HEK293 (cell line): ENCODE data around the gene FHAD1.

Source experiments
- CTCF ChIA-PET: fragments of 350-600 bp; formaldehyde crosslinking; extraction: SDS; loops from one replicate; lab custom pipeline; 2021; ENCODE audit warnings: antibody characterized with exemption; lab: Yijun Ruan, JAX
- POLR2A ChIA-PET: fragments of 300-600 bp; formaldehyde crosslinking; extraction: SDS; loops from one replicate; lab custom pipeline; 2020; ENCODE audit warnings: antibody characterized with exemption, inconsistent platforms; lab: Yijun Ruan, JAX
- H3K27ac ChIP-seq: fragments of 200-500 bp; sonication (Bioruptor generic); 2 replicates; pipeline ENCODE4 v1.5.1; 2014; ENCODE audit warnings: low read depth, low read length, control low read depth, inconsistent platforms; ENCODE audit errors: extremely low read depth
- H3K36me3 ChIP-seq, 2 experiments: fragments of 200-500 bp in 1 of 2; sonication (Bioruptor generic) in 1 of 2; 1 replicate in 1 of 2; 2 replicates in 1 of 2; pipeline ENCODE4 v1.5.1; 2014 to 2017; ENCODE audit warnings: inconsistent platforms in 2 of 2, low read length in 2 of 2; ENCODE audit not compliant: control insufficient read depth in 2 of 2, insufficient read depth in 1 of 2
- H3K4me1 ChIP-seq: fragments of 200-500 bp; sonication (Bioruptor generic); 2 replicates; pipeline ENCODE4 v1.5.1; 2014; ENCODE audit warnings: mild to moderate bottlenecking, low read length, inconsistent platforms; ENCODE audit not compliant: control insufficient read depth, insufficient read depth
- H3K4me3 ChIP-seq: 2 replicates; pipeline ENCODE4 v1.5.1; 2011; ENCODE audit warnings: low read depth, mild to moderate bottlenecking, control low read depth, low read length, moderate library complexity
- H3K9me3 ChIP-seq: fragments of 200-500 bp; sonication (Bioruptor generic); 2 replicates; pipeline ENCODE4 v1.5.1; 2014; ENCODE audit warnings: low read depth, low read length, inconsistent platforms; ENCODE audit not compliant: control insufficient read depth, insufficient read depth
- HOXD13 ChIP-seq: sonication (generic); formaldehyde crosslinking; IDR thresholded peaks from 2 replicates; pipeline ENCODE4 v1.8.0; 2022; ENCODE audit warnings: missing genetic modification reagents, borderline replicate concordance
- KLF8 ChIP-seq: fragments of 450-650 bp; formaldehyde crosslinking; IDR thresholded peaks from 2 replicates; pipeline ENCODE4 v1.5.1; 2016; ENCODE audit warnings: missing biosample characterization, missing genetic modification characterization
- KLF9 ChIP-seq: fragments of 450-650 bp; formaldehyde crosslinking; IDR thresholded peaks from 2 replicates; pipeline ENCODE4 v1.5.1; 2016; ENCODE audit warnings: missing biosample characterization, missing genetic modification characterization, low read depth
- MEIS1 ChIP-seq: sonication (generic); formaldehyde crosslinking; IDR thresholded peaks from 2 replicates; pipeline ENCODE4 v1.8.1; 2022; ENCODE audit warnings: missing genetic modification reagents, mild to moderate bottlenecking, borderline replicate concordance
- SETDB1 ChIP-seq: IDR thresholded peaks from one replicate; pipeline ENCODE4 v1.6.1; 2017; ENCODE audit warnings: mild to moderate bottlenecking, low read length, moderate library complexity, mixed read lengths; ENCODE audit not compliant: insufficient read length
- ZBTB8A ChIP-seq: fragments of 450-650 bp; formaldehyde crosslinking; IDR thresholded peaks from 2 replicates; pipeline ENCODE4 v1.5.1; 2016; ENCODE audit warnings: missing biosample characterization, missing genetic modification characterization
- ZNF423 ChIP-seq: fragments of 450-650 bp; formaldehyde crosslinking; IDR thresholded peaks from 2 replicates; pipeline ENCODE4 v1.5.1; 2016; ENCODE audit warnings: missing biosample characterization, missing genetic modification characterization
- ZNF473 ChIP-seq: fragments of 450-650 bp; formaldehyde crosslinking; IDR thresholded peaks from 2 replicates; pipeline ENCODE4 v1.5.1; 2017; ENCODE audit warnings: missing biosample characterization, missing genetic modification characterization
- ZNF521 ChIP-seq: fragments of 450-650 bp; formaldehyde crosslinking; IDR thresholded peaks from 2 replicates; pipeline ENCODE4 v1.5.1; 2017; ENCODE audit warnings: missing biosample characterization, mild to moderate bottlenecking, missing genetic modification characterization
- ZNF610 ChIP-seq: fragments of 450-650 bp; formaldehyde crosslinking; IDR thresholded peaks from 2 replicates; pipeline ENCODE4 v1.5.1; 2016; ENCODE audit warnings: missing biosample characterization, missing genetic modification characterization, borderline replicate concordance
- ZNF629 ChIP-seq: fragments of 450-650 bp; formaldehyde crosslinking; IDR thresholded peaks from 2 replicates; pipeline ENCODE4 v1.5.1; 2017; ENCODE audit warnings: missing biosample characterization, missing genetic modification characterization
- ZNF701 ChIP-seq: fragments of 450-650 bp; formaldehyde crosslinking; IDR thresholded peaks from 2 replicates; pipeline ENCODE4 v1.5.1; 2016; ENCODE audit warnings: missing biosample characterization, missing genetic modification characterization
- ZNF792 ChIP-seq: fragments of 450-650 bp; formaldehyde crosslinking; IDR thresholded peaks from 2 replicates; pipeline ENCODE4 v1.5.1; 2016; ENCODE audit warnings: missing biosample characterization, missing genetic modification characterization
- ZNF843 ChIP-seq: fragments of 450-650 bp; formaldehyde crosslinking; IDR thresholded peaks from 2 replicates; pipeline ENCODE4 v1.5.1; 2016; ENCODE audit warnings: missing biosample characterization, missing genetic modification characterization
- TF ChIP-seq, protein P1 (sequence below): fragments of 450-650 bp; formaldehyde crosslinking; IDR thresholded peaks from 2 replicates; pipeline ENCODE4 v1.5.1; 2016; ENCODE audit warnings: missing biosample characterization, missing genetic modification characterization
- TF ChIP-seq, protein P2 (sequence below): fragments of 450-650 bp; formaldehyde crosslinking; IDR thresholded peaks from 2 replicates; pipeline ENCODE4 v1.5.1; 2016; ENCODE audit warnings: missing biosample characterization, missing genetic modification characterization
- TF ChIP-seq, protein P3 (sequence below): fragments of 450-650 bp; IDR thresholded peaks from 2 replicates; pipeline ENCODE4 v1.5.1; 2018; ENCODE audit warnings: missing biosample characterization, mild to moderate bottlenecking, missing genetic modification characterization
- TF ChIP-seq, protein P4 (sequence below): fragments of 450-650 bp; formaldehyde crosslinking; IDR thresholded peaks from 2 replicates; pipeline ENCODE4 v1.5.1; 2016; ENCODE audit warnings: missing biosample characterization, missing genetic modification characterization

FHAD1 gene

DNA sequence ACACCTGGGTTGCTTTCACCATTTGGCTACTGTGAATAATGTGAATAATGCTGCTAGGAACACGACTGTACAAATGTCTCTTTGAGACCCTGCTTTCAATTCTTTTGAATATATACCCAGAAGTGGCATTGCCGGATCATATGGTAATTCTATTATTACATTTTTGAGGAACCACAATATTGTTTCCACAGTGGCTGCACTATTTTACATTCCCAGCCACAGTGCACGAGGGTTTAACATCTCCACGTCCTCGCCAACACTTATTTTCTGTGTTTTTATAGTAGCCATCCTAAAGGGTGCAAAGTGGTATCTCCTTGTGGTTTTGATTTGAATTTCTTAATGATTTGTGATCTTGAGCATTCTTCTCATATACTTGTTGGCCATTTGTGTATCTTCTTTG, 15.7 kb downstream of the FHAD1 start (continued):
- TF ChIP-seq HOXD13 (CRISPR knock-in tag) (no peak), ZNF701 (tag by site-specific recombination) (no peak), ZNF629 (tag by site-specific recombination) (no peak), ZNF610 (tag by site-specific recombination) (no peak)
- TF ChIP-seq, protein P1, sequence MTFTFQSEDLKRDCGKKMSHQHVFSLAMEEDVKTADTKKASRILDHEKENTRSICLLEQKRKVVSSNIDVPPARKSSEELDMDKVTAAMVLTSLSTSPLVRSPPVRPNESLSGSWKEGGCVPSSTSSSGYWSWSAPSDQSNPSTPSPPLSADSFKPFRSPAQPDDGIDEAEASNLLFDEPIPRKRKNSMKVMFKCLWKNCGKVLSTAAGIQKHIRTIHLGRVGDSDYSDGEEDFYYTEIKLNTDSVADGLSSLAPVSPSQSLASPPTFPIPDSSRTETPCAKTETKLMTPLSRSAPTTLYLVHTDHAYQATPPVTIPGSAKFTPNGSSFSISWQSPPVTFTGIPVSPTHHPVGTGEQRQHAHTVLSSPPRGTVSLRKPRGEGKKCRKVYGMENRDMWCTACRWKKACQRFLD (tag by site-specific recombination) = no peak
- TF ChIP-seq, protein P2, sequence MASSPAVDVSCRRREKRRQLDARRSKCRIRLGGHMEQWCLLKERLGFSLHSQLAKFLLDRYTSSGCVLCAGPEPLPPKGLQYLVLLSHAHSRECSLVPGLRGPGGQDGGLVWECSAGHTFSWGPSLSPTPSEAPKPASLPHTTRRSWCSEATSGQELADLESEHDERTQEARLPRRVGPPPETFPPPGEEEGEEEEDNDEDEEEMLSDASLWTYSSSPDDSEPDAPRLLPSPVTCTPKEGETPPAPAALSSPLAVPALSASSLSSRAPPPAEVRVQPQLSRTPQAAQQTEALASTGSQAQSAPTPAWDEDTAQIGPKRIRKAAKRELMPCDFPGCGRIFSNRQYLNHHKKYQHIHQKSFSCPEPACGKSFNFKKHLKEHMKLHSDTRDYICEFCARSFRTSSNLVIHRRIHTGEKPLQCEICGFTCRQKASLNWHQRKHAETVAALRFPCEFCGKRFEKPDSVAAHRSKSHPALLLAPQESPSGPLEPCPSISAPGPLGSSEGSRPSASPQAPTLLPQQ (tag by site-specific recombination) = no peak

DNA sequence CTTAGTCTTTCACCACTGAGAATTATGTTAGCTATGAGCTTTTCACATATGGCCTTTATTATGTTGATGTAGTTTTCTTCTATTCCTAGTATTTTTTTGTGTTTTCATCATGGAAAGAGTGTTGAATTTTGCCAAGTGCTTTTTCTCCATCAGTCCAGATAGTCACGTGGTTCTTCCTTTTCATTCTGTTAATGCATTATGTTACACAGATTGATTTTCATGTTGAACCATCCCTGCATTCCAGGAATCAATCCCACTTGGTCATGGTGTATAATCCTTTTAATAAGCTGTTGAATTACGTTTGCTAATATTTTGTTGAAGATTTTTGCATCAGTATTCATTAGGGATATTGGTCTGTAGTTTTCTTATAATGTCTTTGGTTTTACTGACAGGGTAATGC, 17.7 kb downstream of the FHAD1 start:
- ChIA-PET POLR2A (no interaction called here), CTCF (interaction anchor here (0.5 to 1.2 kb wide), 6 partner anchors 10 to 1438 kb away, joined by 3 to 4 read pairs (median 3); no protein-coding TSS in a partner anchor)
- Histone ChIP-seq H3K36me3 (no peaks in the 10 kb centered on the region), H3K9me3 (no peaks in the 10 kb centered on the region; the same call in 1 of the 2 replicates), H3K4me1 (no peaks in the 10 kb centered on the region), H3K4me3 (no peak overlapping the region), H3K27ac (no peak overlapping the region)
- no peak for TF ChIP-seq ZBTB8A (tag by site-specific recombination)
- TF ChIP-seq SETDB1 = peak; percentile 53

DNA sequence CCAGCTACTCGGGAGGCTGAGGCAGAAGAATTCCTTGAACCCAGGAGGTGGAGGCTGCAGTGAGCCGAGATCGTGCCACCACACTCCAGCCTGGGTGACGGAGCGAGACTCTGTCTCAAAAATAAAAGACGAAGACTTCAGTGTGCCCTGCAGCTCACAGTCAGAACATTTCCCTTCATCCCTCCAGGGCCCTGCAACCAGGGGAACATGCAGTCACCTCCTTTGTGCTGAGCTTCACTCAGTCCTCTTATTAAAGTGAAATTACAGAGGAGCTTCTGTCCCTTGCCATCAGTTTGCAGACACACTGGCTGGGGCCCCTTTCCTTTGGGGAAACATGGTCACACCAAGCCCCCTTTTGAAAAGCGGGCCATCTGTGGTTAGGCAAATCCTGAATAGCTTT, 24.2 kb downstream of the FHAD1 start:
- H3K4me3 ChIP-seq = no peak overlapping the region
- CTCF ChIA-PET = interaction anchor here (0.7 to 5.2 kb wide), 11 partner anchors 10 to 231 kb away, joined by 3 to 73 read pairs (median 7); partner anchors contain the start of gene TMEM51
- H3K36me3 ChIP-seq = no peaks in the 10 kb centered on the region
- H3K9me3 ChIP-seq = no peaks in the 10 kb centered on the region
- no peaks in the 10 kb centered on the region for H3K4me1 ChIP-seq
- TF ChIP-seq ZNF423 (tag by site-specific recombination) = no peak
- TF ChIP-seq ZNF473 (tag by site-specific recombination) = no peak
- TF ChIP-seq ZNF843 = no peak
- no peak for TF ChIP-seq ZNF792
- no peak for TF ChIP-seq KLF9 (tag by site-specific recombination)
- TF ChIP-seq ZNF521 (tag by site-specific recombination) = no peak
- no peak for TF ChIP-seq MEIS1 (CRISPR knock-in tag)
- TF ChIP-seq, protein P3, sequence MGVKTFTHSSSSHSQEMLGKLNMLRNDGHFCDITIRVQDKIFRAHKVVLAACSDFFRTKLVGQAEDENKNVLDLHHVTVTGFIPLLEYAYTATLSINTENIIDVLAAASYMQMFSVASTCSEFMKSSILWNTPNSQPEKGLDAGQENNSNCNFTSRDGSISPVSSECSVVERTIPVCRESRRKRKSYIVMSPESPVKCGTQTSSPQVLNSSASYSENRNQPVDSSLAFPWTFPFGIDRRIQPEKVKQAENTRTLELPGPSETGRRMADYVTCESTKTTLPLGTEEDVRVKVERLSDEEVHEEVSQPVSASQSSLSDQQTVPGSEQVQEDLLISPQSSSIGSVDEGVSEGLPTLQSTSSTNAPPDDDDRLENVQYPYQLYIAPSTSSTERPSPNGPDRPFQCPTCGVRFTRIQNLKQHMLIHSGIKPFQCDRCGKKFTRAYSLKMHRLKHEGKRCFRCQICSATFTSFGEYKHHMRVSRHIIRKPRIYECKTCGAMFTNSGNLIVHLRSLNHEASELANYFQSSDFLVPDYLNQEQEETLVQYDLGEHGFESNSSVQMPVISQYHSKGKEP (tag by site-specific recombination) = no peak
- TF ChIP-seq, protein P4, sequence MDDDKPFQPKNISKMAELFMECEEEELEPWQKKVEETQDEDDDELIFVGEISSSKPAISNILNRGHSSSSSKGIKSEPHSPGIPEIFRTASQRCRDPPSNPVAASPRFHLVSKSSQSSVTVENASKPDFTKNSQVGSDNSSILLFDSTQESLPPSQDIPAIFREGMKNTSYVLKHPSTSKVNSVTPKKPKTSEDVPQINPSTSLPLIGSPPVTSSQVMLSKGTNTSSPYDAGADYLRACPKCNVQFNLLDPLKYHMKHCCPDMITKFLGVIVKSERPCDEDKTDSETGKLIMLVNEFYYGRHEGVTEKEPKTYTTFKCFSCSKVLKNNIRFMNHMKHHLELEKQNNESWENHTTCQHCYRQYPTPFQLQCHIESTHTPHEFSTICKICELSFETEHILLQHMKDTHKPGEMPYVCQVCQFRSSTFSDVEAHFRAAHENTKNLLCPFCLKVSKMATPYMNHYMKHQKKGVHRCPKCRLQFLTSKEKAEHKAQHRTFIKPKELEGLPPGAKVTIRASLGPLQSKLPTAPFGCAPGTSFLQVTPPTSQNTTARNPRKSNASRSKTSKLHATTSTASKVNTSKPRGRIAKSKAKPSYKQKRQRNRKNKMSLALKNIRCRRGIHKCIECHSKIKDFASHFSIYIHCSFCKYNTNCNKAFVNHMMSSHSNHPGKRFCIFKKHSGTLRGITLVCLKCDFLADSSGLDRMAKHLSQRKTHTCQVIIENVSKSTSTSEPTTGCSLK (tag by site-specific recombination) = no peak
- TF ChIP-seq KLF8 (tag by site-specific recombination) = no peak
- no peak overlapping the region for H3K27ac ChIP-seq
- POLR2A ChIA-PET = no interaction called here
